GM23248 (cell line): Measurements from ENCODE around the gene YPEL1.

ENCODE experiments used
- EZH2 ChIP-seq: fragments of 200-600 bp; sonication (generic); IDR thresholded peaks from 2 replicates; pipeline ENCODE4 v1.6.1; 2018; ENCODE audit warnings: antibody characterized with exemption, mild to moderate bottlenecking; ENCODE audit not compliant: insufficient read depth, poor library complexity, severe bottlenecking
- EZH2phosphoT487 ChIP-seq: fragments of 200-600 bp; sonication (generic); IDR thresholded peaks from 2 replicates; pipeline ENCODE4 v1.6.1; 2018; ENCODE audit warnings: antibody characterized with exemption, moderate library complexity, mild to moderate bottlenecking, low read depth; ENCODE audit not compliant: insufficient read depth

DNA sequence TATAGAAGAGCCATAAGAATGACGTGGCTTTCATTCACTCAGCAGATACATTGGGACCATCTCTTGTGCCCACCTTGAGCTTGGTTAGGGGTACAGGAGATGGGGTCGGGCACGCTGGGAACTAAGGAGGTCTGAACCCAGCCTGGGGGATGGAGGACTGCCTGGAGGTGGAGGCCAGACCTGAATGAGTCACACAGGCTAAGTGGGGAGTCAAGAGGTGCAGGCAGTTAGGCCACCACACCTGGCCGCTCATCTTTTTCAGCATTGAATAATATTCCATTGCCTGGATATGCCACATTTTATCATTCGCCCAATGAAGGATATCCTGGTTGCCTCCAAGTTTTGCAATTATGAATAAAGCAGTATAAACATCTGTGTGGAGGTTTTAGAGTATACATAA lies 73.6 kb downstream of the YPEL1 start:
- no peak for TF ChIP-seq EZH2
- TF ChIP-seq EZH2phosphoT487: no peak
